ENCODE data around the gene SKA1. TPM values are rescaled to one million over a fixed set of nuclear protein-coding genes. Genes with fewer than 3 reads are reported as not detected.

Gene SKA1
- total and polyA plus RNA-seq, 9 of the 15 experiments (the other 6 are each of a cell fraction or from before 2014, with no cell fraction given) = 27.8 to 67.2 (median 41.9) TPM

DNA sequence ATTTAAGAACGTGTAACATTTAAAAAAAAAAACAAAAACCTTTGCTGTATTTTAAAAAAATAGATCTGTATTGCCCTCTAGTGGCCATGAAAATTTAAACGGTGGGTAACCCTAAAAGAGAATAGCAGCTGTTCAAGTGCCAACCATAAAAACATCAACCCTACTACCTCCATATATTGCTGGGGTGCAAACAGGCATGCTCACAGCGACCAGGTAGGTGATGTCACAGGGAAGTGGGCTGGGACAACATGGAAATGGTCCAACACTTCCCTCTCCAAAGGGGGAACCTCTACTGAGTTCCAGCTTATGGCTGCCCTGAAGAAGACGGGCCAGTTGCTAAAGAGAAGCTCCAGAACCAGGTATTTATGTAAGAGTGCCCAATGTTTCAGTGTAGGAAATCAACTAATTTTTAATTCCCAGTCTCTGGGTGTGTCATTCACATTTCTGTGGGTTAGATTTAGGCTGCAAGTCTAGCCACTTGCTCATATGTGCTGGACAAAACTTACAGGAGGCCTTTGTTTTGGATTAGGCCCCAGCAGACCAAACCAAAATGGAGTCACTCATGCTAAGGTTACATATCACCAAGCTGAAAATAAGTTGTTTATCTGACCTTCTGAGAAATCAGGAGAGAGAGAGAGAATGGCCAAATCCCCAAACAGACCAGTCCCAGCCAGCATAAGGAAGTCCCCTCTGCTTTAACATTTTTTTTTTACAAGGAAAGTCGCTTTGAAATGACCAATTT, 54.5 kb downstream of the SKA1 start (continued):
- no peak for TF ChIP-seq GATA2 (CRISPR knock-in tag; IDR thresholded peaks at IDR 0.05)
- TF ChIP-seq MEF2D (tag; conservative IDR thresholded peaks at IDR 0.05; ENCODE audit: low read depth) = peak; percentile 78
- no peak for TF ChIP-seq SLC30A9 (CRISPR knock-in tag; IDR thresholded peaks at IDR 0.05)
- no peak for TF ChIP-seq ZNF324 (CRISPR knock-in tag; IDR thresholded peaks at IDR 0.05)
- TF ChIP-seq ZC3H8 (IDR thresholded peaks at IDR 0.05) = no peak
- TF ChIP-seq, protein P1, sequence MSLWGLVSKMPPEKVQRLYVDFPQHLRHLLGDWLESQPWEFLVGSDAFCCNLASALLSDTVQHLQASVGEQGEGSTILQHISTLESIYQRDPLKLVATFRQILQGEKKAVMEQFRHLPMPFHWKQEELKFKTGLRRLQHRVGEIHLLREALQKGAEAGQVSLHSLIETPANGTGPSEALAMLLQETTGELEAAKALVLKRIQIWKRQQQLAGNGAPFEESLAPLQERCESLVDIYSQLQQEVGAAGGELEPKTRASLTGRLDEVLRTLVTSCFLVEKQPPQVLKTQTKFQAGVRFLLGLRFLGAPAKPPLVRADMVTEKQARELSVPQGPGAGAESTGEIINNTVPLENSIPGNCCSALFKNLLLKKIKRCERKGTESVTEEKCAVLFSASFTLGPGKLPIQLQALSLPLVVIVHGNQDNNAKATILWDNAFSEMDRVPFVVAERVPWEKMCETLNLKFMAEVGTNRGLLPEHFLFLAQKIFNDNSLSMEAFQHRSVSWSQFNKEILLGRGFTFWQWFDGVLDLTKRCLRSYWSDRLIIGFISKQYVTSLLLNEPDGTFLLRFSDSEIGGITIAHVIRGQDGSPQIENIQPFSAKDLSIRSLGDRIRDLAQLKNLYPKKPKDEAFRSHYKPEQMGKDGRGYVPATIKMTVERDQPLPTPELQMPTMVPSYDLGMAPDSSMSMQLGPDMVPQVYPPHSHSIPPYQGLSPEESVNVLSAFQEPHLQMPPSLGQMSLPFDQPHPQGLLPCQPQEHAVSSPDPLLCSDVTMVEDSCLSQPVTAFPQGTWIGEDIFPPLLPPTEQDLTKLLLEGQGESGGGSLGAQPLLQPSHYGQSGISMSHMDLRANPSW (CRISPR knock-in tag; IDR thresholded peaks at IDR 0.05) = no peak
- TF ChIP-seq BDP1 (IDR thresholded peaks at IDR 0.05; ENCODE audit: insufficient read depth, insufficient read length) = no peak
- TF ChIP-seq ELF2 (CRISPR knock-in tag; IDR thresholded peaks at IDR 0.05) = no peak
- no peak for TF ChIP-seq U2AF1 (optimal IDR thresholded peaks at IDR 0.05; ENCODE audit: low read depth, low read length)
- TF ChIP-seq ZNF124 (CRISPR knock-in tag; IDR thresholded peaks at IDR 0.05) = no peak
- no peak for TF ChIP-seq TCFL5 (CRISPR knock-in tag; conservative IDR thresholded peaks at IDR 0.05)
- TF ChIP-seq ZNF121 (CRISPR knock-in tag; conservative IDR thresholded peaks at IDR 0.05) = no peak
- no peak for TF ChIP-seq TCF7 (IDR thresholded peaks at IDR 0.05; ENCODE audit: borderline replicate concordance)
- no peak for TF ChIP-seq STAG1 (CRISPR knock-in tag; IDR thresholded peaks at IDR 0.05; ENCODE audit: borderline replicate concordance)
- no peak for TF ChIP-seq ZNF57 (CRISPR knock-in tag; IDR thresholded peaks at IDR 0.05)
- no peak for TF ChIP-seq PCBP1 (IDR thresholded peaks at IDR 0.05; ENCODE audit: low read depth, low read length, poor library complexity, severe bottlenecking)
- TF ChIP-seq, protein P2, sequence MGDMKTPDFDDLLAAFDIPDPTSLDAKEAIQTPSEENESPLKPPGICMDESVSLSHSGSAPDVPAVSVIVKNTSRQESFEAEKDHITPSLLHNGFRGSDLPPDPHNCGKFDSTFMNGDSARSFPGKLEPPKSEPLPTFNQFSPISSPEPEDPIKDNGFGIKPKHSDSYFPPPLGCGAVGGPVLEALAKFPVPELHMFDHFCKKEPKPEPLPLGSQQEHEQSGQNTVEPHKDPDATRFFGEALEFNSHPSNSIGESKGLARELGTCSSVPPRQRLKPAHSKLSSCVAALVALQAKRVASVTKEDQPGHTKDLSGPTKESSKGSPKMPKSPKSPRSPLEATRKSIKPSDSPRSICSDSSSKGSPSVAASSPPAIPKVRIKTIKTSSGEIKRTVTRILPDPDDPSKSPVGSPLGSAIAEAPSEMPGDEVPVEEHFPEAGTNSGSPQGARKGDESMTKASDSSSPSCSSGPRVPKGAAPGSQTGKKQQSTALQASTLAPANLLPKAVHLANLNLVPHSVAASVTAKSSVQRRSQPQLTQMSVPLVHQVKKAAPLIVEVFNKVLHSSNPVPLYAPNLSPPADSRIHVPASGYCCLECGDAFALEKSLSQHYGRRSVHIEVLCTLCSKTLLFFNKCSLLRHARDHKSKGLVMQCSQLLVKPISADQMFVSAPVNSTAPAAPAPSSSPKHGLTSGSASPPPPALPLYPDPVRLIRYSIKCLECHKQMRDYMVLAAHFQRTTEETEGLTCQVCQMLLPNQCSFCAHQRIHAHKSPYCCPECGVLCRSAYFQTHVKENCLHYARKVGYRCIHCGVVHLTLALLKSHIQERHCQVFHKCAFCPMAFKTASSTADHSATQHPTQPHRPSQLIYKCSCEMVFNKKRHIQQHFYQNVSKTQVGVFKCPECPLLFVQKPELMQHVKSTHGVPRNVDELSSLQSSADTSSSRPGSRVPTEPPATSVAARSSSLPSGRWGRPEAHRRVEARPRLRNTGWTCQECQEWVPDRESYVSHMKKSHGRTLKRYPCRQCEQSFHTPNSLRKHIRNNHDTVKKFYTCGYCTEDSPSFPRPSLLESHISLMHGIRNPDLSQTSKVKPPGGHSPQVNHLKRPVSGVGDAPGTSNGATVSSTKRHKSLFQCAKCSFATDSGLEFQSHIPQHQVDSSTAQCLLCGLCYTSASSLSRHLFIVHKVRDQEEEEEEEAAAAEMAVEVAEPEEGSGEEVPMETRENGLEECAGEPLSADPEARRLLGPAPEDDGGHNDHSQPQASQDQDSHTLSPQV (IDR thresholded peaks at IDR 0.05) = peak; percentile 68
- no peak for TF ChIP-seq FOXM1 (IDR thresholded peaks at IDR 0.05; ENCODE audit: low read depth)
- no peak for TF ChIP-seq FOXM1 (CRISPR knock-in tag; IDR thresholded peaks at IDR 0.05; ENCODE audit: low read depth)
- TF ChIP-seq ZBED1 (IDR thresholded peaks at IDR 0.05) = no peak
- TF ChIP-seq, protein P3, sequence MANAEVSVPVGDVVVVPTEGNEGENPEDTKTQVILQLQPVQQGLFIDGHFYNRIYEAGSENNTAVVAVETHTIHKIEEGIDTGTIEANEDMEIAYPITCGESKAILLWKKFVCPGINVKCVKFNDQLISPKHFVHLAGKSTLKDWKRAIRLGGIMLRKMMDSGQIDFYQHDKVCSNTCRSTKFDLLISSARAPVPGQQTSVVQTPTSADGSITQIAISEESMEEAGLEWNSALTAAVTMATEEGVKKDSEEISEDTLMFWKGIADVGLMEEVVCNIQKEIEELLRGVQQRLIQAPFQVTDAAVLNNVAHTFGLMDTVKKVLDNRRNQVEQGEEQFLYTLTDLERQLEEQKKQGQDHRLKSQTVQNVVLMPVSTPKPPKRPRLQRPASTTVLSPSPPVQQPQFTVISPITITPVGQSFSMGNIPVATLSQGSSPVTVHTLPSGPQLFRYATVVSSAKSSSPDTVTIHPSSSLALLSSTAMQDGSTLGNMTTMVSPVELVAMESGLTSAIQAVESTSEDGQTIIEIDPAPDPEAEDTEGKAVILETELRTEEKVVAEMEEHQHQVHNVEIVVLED (CRISPR knock-in tag; IDR thresholded peaks at IDR 0.05) = no peak
- no peak for TF ChIP-seq ZNF79 (CRISPR knock-in tag; IDR thresholded peaks at IDR 0.05; ENCODE audit: low read depth)
- TF ChIP-seq ZNF766 (CRISPR knock-in tag; conservative IDR thresholded peaks at IDR 0.05) = peak; percentile 41; the same call in 1 of the 2 replicates
